HEK293 (cell line): Measurements from ENCODE around the gene ATP6V0B.
A peak's percentile ranks its signal among the peaks of the same experiment; 100 is the strongest.

Source experiments
- CTCF ChIA-PET: fragments of 350-600 bp; formaldehyde crosslinking; extraction: SDS; loops from one replicate; lab custom pipeline; 2021; ENCODE audit warnings: antibody characterized with exemption; lab: Yijun Ruan, JAX
- POLR2A ChIA-PET: fragments of 300-600 bp; formaldehyde crosslinking; extraction: SDS; loops from one replicate; lab custom pipeline; 2020; ENCODE audit warnings: antibody characterized with exemption, inconsistent platforms; lab: Yijun Ruan, JAX
- H3K27ac ChIP-seq: fragments of 200-500 bp; sonication (Bioruptor generic); 2 replicates; pipeline ENCODE4 v1.5.1; 2014; ENCODE audit warnings: low read depth, low read length, control low read depth, inconsistent platforms; ENCODE audit errors: extremely low read depth
- H3K36me3 ChIP-seq, 2 experiments: fragments of 200-500 bp in 1 of 2; sonication (Bioruptor generic) in 1 of 2; 1 replicate in 1 of 2; 2 replicates in 1 of 2; pipeline ENCODE4 v1.5.1; 2014 to 2017; ENCODE audit warnings: inconsistent platforms in 2 of 2, low read length in 2 of 2; ENCODE audit not compliant: control insufficient read depth in 2 of 2, insufficient read depth in 1 of 2
- H3K4me1 ChIP-seq: fragments of 200-500 bp; sonication (Bioruptor generic); 2 replicates; pipeline ENCODE4 v1.5.1; 2014; ENCODE audit warnings: mild to moderate bottlenecking, low read length, inconsistent platforms; ENCODE audit not compliant: control insufficient read depth, insufficient read depth
- H3K4me3 ChIP-seq: 2 replicates; pipeline ENCODE4 v1.5.1; 2011; ENCODE audit warnings: low read depth, mild to moderate bottlenecking, control low read depth, low read length, moderate library complexity
- H3K9me3 ChIP-seq: fragments of 200-500 bp; sonication (Bioruptor generic); 2 replicates; pipeline ENCODE4 v1.5.1; 2014; ENCODE audit warnings: low read depth, low read length, inconsistent platforms; ENCODE audit not compliant: control insufficient read depth, insufficient read depth
- BCL11B ChIP-seq: fragments of 450-650 bp; formaldehyde crosslinking; IDR thresholded peaks from 2 replicates; pipeline ENCODE4 v1.5.1; 2016; ENCODE audit warnings: low read depth, missing biosample characterization, missing genetic modification characterization
- EGR2 ChIP-seq: fragments of 450-650 bp; formaldehyde crosslinking; IDR thresholded peaks from 2 replicates; pipeline ENCODE4 v1.5.1; 2016; ENCODE audit warnings: low read depth, missing biosample characterization, missing genetic modification characterization
- HOXA7 ChIP-seq: sonication (generic); formaldehyde crosslinking; IDR thresholded peaks from 2 replicates; pipeline ENCODE4 v1.8.1; 2022; ENCODE audit warnings: missing genetic modification reagents, borderline replicate concordance
- KLF10 ChIP-seq: fragments of 450-650 bp; IDR thresholded peaks from 2 replicates; pipeline ENCODE4 v1.5.1; 2018; ENCODE audit warnings: missing biosample characterization, mild to moderate bottlenecking, missing genetic modification characterization
- MEIS1 ChIP-seq: sonication (generic); formaldehyde crosslinking; IDR thresholded peaks from 2 replicates; pipeline ENCODE4 v1.8.1; 2022; ENCODE audit warnings: missing genetic modification reagents, mild to moderate bottlenecking, borderline replicate concordance
- SCRT2 ChIP-seq: fragments of 450-650 bp; formaldehyde crosslinking; IDR thresholded peaks from 2 replicates; pipeline ENCODE4 v1.5.1; 2016; ENCODE audit warnings: missing biosample characterization, missing genetic modification characterization
- ZFHX2 ChIP-seq: fragments of 450-650 bp; formaldehyde crosslinking; conservative IDR thresholded peaks from 2 replicates; pipeline ENCODE4 v1.5.1; 2016; ENCODE audit warnings: missing biosample characterization, missing genetic modification characterization
- ZNF2 ChIP-seq: fragments of 450-650 bp; formaldehyde crosslinking; IDR thresholded peaks from 2 replicates; pipeline ENCODE4 v1.5.1; 2016; ENCODE audit warnings: missing biosample characterization, missing genetic modification characterization
- ZNF248 ChIP-seq: fragments of 450-650 bp; formaldehyde crosslinking; IDR thresholded peaks from 2 replicates; pipeline ENCODE4 v1.5.1; 2017; ENCODE audit warnings: missing biosample characterization, missing genetic modification characterization
- ZNF302 ChIP-seq: fragments of 450-650 bp; formaldehyde crosslinking; IDR thresholded peaks from 2 replicates; pipeline ENCODE4 v1.5.1; 2016; ENCODE audit warnings: missing biosample characterization, missing genetic modification characterization, low read depth
- ZNF354C ChIP-seq: fragments of 450-650 bp; formaldehyde crosslinking; IDR thresholded peaks from 2 replicates; pipeline ENCODE4 v1.5.1; 2016; ENCODE audit warnings: missing biosample characterization, missing genetic modification characterization, low read depth, borderline replicate concordance
- ZNF514 ChIP-seq: fragments of 450-650 bp; formaldehyde crosslinking; IDR thresholded peaks from 2 replicates; pipeline ENCODE4 v1.5.1; 2016; ENCODE audit warnings: missing biosample characterization, missing genetic modification characterization
- ZNF555 ChIP-seq: fragments of 450-650 bp; formaldehyde crosslinking; conservative IDR thresholded peaks from 2 replicates; pipeline ENCODE4 v1.5.1; 2017; ENCODE audit warnings: missing biosample characterization, mild to moderate bottlenecking, missing genetic modification characterization, inconsistent platforms
- ZNF658 ChIP-seq: fragments of 450-650 bp; formaldehyde crosslinking; IDR thresholded peaks from 2 replicates; pipeline ENCODE4; 2016; ENCODE audit warnings: missing biosample characterization, missing genetic modification characterization
- ZNF660 ChIP-seq: fragments of 450-650 bp; IDR thresholded peaks from 2 replicates; pipeline ENCODE4 v1.5.1; 2018; ENCODE audit warnings: missing biosample characterization, mild to moderate bottlenecking, missing genetic modification characterization
- ZNF747 ChIP-seq: fragments of 450-650 bp; formaldehyde crosslinking; IDR thresholded peaks from 2 replicates; pipeline ENCODE4 v1.5.1; 2016; ENCODE audit warnings: missing biosample characterization, missing genetic modification characterization
- ZNF777 ChIP-seq: fragments of 450-650 bp; formaldehyde crosslinking; IDR thresholded peaks from 2 replicates; pipeline ENCODE4 v1.5.1; 2017; ENCODE audit warnings: missing biosample characterization, missing genetic modification characterization, borderline replicate concordance
- ZSCAN23 ChIP-seq: fragments of 450-650 bp; formaldehyde crosslinking; IDR thresholded peaks from 2 replicates; pipeline ENCODE4 v1.5.1; 2016; ENCODE audit warnings: missing biosample characterization, missing genetic modification characterization
- TF ChIP-seq, protein P1 (sequence below): fragments of 450-650 bp; formaldehyde crosslinking; IDR thresholded peaks from 2 replicates; pipeline ENCODE4 v1.5.1; 2016; ENCODE audit warnings: missing biosample characterization, missing genetic modification characterization
- TF ChIP-seq, protein P2 (sequence below): fragments of 450-650 bp; formaldehyde crosslinking; IDR thresholded peaks from 2 replicates; pipeline ENCODE4 v1.5.1; 2016; ENCODE audit warnings: missing biosample characterization, missing genetic modification characterization
- TF ChIP-seq, protein P3 (sequence below): fragments of 450-650 bp; formaldehyde crosslinking; IDR thresholded peaks from 2 replicates; pipeline ENCODE4 v1.5.1; 2016; ENCODE audit warnings: missing biosample characterization, missing genetic modification characterization
- TF ChIP-seq, protein P4 (sequence below): fragments of 450-650 bp; formaldehyde crosslinking; IDR thresholded peaks from 2 replicates; pipeline ENCODE4 v1.5.1; 2016; ENCODE audit warnings: missing biosample characterization, missing genetic modification characterization
- TF ChIP-seq, protein P5 (sequence below): fragments of 450-650 bp; formaldehyde crosslinking; IDR thresholded peaks from 2 replicates; pipeline ENCODE4 v1.5.1; 2017; ENCODE audit warnings: missing biosample characterization, missing genetic modification characterization

The ATP6V0B gene

DNA sequence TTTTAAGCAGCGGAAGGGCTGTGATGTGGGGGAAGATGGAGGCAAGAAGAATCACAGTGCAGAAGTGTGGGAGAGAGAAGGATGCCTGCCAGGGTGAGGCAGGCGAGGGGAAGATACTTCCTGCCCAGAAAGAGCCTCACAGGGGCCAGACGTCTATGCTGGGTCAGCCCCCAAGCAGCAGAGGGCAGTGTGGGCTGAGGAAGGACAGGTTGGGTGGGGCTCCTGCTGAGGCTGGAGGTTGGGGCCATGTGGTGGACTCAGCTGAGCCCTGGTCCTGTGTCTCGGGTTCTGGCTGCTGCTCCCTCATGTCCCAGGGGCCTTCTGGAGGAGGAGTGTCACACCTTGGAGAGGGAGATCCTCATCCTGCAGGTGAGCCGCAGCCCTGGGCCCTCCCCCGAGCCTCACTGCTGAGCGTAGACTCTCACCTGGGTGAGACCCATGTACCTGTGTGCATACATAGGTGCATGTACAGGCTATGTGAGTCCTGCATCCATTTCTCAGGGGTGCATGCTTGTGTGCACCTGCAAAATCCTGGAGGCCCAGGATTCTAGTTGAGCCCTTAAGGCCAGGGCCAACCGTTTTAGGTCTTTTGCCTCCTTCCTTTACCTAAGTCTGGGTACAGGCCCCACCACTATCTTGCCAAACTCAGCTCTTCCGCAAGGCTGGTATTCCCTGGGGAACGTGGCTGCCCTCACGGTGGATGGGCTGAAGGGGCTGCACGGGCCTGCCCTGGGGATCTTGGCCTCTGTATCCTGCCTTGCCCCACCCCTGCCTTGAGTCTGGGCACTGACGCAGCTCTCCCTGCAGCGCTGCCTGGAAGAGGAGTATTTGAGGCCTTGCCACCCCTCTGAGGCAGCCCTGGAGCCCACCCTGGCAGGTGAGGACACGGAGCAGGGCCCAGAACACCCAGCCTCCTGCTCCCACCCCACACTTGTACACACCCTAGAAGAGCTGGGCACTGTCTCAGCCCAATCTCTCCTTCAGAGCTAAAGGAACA is 20.3 kb downstream of the ATP6V0B start:
- no peak overlapping the region for H3K4me3 ChIP-seq
- POLR2A ChIA-PET: interaction anchor here (0.6 kb wide), 1 partner anchor 361 kb away, joined by 4 read pairs; no protein-coding TSS in a partner anchor
- no peaks in the 10 kb centered on the region for H3K36me3 ChIP-seq
- CTCF ChIA-PET: interaction anchor here (1.2 to 6.5 kb wide), 4 partner anchors 10 to 53 kb away, joined by 3 to 53 read pairs (median 8); no protein-coding TSS in a partner anchor
- H3K9me3 ChIP-seq: no peaks in the 10 kb centered on the region
- peak; percentile 28; the same call in 1 of the 2 replicates for TF ChIP-seq ZFHX2 (tag by site-specific recombination)
- TF ChIP-seq, protein P1, sequence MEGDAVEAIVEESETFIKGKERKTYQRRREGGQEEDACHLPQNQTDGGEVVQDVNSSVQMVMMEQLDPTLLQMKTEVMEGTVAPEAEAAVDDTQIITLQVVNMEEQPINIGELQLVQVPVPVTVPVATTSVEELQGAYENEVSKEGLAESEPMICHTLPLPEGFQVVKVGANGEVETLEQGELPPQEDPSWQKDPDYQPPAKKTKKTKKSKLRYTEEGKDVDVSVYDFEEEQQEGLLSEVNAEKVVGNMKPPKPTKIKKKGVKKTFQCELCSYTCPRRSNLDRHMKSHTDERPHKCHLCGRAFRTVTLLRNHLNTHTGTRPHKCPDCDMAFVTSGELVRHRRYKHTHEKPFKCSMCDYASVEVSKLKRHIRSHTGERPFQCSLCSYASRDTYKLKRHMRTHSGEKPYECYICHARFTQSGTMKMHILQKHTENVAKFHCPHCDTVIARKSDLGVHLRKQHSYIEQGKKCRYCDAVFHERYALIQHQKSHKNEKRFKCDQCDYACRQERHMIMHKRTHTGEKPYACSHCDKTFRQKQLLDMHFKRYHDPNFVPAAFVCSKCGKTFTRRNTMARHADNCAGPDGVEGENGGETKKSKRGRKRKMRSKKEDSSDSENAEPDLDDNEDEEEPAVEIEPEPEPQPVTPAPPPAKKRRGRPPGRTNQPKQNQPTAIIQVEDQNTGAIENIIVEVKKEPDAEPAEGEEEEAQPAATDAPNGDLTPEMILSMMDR (tag by site-specific recombination): peak; percentile 63
- no peak for TF ChIP-seq ZNF747
- no peak for TF ChIP-seq ZNF555
- TF ChIP-seq, protein P2, sequence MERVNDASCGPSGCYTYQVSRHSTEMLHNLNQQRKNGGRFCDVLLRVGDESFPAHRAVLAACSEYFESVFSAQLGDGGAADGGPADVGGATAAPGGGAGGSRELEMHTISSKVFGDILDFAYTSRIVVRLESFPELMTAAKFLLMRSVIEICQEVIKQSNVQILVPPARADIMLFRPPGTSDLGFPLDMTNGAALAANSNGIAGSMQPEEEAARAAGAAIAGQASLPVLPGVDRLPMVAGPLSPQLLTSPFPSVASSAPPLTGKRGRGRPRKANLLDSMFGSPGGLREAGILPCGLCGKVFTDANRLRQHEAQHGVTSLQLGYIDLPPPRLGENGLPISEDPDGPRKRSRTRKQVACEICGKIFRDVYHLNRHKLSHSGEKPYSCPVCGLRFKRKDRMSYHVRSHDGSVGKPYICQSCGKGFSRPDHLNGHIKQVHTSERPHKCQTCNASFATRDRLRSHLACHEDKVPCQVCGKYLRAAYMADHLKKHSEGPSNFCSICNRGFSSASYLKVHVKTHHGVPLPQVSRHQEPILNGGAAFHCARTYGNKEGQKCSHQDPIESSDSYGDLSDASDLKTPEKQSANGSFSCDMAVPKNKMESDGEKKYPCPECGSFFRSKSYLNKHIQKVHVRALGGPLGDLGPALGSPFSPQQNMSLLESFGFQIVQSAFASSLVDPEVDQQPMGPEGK: peak; percentile 44; the same call in 1 of the 2 replicates
- no peak for TF ChIP-seq ZNF777 (tag by site-specific recombination)
- TF ChIP-seq ZNF248 (tag by site-specific recombination): no peak
- TF ChIP-seq EGR2 (tag by site-specific recombination): peak; percentile 26; the same call in 1 of the 2 replicates
- TF ChIP-seq KLF10 (tag by site-specific recombination): no peak
- TF ChIP-seq MEIS1 (CRISPR knock-in tag): no peak
- TF ChIP-seq ZNF302: no peak
- TF ChIP-seq SCRT2 (tag by site-specific recombination): no peak
- TF ChIP-seq ZSCAN23 (tag by site-specific recombination): no peak
- no peak for TF ChIP-seq ZNF2 (tag by site-specific recombination)
- H3K27ac ChIP-seq: no peak overlapping the region
- no peaks in the 10 kb centered on the region for H3K4me1 ChIP-seq

DNA sequence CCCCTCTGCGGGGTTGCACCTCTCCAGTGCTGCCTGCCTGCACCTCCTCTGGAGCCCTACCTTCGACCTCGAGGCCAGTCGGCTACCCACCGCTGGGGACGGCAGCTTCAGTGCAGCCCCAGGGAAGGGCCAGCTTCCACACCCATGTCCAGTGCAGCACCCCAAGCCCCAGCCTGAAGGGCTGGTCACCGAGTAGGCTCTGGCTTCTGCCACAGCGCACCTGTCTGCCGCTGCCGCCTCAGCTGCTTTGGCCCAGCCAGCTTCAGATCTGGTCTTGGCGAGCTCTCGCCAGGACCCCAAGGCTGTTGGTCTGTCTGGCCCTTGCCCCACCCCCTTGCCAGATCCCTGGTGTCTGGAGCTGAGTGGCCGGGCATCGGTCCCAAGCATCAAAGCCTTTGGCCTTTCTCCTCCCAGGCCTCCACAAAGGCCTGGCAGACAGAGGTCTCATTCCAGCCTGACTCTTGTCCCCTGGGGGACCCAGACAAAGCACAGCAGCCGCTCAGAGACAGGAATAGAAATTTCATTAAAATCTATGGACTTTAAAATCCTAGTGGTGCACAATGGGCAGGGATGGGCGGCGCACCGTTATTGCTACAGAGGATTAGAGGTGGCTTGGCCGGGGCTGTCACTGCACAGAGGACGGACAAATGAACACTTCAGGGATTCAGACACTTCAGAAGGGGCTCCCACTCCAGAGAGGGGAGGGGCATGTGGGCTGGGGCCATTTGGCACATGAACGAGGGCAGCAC is 21.4 kb downstream of the ATP6V0B start:
- Histone ChIP-seq H3K9me3 (no peaks in the 10 kb centered on the region), H3K27ac (no peak overlapping the region), H3K4me1 (no peaks in the 10 kb centered on the region), H3K36me3 (no peaks in the 10 kb centered on the region), H3K4me3 (no peak overlapping the region)
- ChIA-PET CTCF (interaction anchor here (0.7 to 6.5 kb wide), 5 partner anchors 9 to 51 kb away, joined by 3 to 53 read pairs (median 4); no protein-coding TSS in a partner anchor), POLR2A (no interaction called here)
- no peak for TF ChIP-seq ZNF302
- TF ChIP-seq ZNF514: no peak
- TF ChIP-seq, protein P3, sequence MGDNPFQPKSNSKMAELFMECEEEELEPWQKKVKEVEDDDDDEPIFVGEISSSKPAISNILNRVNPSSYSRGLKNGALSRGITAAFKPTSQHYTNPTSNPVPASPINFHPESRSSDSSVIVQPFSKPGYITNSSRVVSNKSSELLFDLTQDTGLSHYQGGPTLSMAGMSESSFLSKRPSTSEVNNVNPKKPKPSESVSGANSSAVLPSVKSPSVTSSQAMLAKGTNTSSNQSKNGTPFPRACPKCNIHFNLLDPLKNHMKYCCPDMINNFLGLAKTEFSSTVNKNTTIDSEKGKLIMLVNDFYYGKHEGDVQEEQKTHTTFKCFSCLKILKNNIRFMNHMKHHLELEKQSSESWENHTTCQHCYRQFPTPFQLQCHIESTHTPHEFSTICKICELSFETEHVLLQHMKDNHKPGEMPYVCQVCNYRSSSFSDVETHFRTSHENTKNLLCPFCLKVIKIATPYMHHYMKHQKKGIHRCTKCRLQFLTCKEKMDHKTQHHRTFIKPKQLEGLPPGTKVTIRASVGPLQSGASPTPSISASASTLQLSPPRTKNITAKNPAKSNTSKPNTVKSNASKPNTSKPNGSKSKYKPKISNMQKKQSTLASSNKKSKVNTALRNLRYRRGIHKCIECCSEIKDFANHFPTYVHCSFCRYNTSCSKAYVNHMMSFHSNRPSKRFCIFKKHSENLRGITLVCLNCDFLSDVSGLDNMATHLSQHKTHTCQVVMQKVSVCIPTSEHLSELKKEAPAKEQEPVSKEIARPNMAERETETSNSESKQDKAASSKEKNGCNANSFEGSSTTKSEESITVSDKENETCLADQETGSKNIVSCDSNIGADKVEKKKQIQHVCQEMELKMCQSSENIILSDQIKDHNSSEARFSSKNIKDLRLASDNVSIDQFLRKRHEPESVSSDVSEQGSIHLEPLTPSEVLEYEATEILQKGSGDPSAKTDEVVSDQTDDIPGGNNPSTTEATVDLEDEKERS (tag by site-specific recombination): no peak
- TF ChIP-seq HOXA7: no peak
- TF ChIP-seq BCL11B (tag by site-specific recombination): no peak
- TF ChIP-seq, protein P4, sequence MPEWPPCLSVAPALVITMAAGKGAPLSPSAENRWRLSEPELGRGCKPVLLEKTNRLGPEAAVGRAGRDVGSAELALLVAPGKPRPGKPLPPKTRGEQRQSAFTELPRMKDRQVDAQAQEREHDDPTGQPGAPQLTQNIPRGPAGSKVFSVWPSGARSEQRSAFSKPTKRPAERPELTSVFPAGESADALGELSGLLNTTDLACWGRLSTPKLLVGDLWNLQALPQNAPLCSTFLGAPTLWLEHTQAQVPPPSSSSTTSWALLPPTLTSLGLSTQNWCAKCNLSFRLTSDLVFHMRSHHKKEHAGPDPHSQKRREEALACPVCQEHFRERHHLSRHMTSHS (tag by site-specific recombination): no peak
- TF ChIP-seq, protein P5, sequence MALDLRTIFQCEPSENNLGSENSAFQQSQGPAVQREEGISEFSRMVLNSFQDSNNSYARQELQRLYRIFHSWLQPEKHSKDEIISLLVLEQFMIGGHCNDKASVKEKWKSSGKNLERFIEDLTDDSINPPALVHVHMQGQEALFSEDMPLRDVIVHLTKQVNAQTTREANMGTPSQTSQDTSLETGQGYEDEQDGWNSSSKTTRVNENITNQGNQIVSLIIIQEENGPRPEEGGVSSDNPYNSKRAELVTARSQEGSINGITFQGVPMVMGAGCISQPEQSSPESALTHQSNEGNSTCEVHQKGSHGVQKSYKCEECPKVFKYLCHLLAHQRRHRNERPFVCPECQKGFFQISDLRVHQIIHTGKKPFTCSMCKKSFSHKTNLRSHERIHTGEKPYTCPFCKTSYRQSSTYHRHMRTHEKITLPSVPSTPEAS: no peak
- TF ChIP-seq ZNF354C (tag by site-specific recombination): no peak
- no peak for TF ChIP-seq ZNF660 (tag by site-specific recombination)
- no peak for TF ChIP-seq ZNF658 (tag by site-specific recombination)
